HG02852 (cell line): ENCODE measurements around the gene NAT8L.
"Not testable (repeated sequence)": the region's sequence is repeated elsewhere in the genome, so short reads cannot be mapped to it uniquely, and the experiment has no call there.

ENCODE experiments used
- ATAC-seq: cut with Tn5 transposase; IDR thresholded peaks from one replicate; pipeline ENCODE4 v1.9.1; 2021; ENCODE audit warnings: mild to moderate bottlenecking, moderate library complexity; ENCODE audit not compliant: unreplicated experiment

Gene NAT8L, protein sequence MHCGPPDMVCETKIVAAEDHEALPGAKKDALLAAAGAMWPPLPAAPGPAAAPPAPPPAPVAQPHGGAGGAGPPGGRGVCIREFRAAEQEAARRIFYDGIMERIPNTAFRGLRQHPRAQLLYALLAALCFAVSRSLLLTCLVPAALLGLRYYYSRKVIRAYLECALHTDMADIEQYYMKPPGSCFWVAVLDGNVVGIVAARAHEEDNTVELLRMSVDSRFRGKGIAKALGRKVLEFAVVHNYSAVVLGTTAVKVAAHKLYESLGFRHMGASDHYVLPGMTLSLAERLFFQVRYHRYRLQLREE

DNA sequence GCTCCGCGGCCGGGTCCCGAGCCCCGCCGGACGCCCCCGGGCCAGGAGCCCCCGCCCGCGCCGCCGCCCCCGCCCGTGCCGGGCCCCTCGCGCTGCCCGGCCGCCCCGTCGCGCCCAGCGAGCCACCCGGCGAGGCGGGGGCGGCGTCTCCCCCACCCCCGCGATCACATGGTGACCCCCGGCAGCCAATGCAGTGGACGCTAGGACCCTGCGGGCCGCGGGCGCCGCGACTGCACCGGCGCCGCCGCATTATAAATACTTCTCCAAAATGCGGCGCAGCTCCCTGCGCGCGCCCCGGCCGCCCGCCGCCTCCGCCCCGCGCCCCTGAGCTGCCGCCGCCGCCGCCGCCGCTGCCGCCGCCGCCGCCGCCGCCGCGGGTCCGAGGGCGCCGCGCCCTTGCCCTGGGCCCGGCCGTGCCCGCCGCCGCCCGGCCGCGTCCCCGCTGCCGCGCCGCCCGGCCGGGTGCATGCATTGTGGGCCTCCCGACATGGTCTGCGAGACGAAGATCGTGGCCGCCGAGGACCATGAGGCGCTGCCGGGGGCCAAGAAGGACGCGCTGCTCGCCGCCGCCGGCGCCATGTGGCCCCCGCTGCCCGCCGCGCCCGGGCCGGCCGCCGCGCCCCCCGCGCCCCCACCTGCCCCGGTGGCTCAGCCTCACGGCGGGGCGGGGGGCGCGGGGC, at the start of gene NAT8L:
NAT8L (plus strand) TSS at position 282 of the 680 bp plus-strand sequence; CDS start at position 467, 185 bp downstream.
- no peak for ATAC-seq

GRCh38 chr4:2009651-2010233, 49.4 kb upstream of the NAT8L start:
- no peak for ATAC-seq

DNA sequence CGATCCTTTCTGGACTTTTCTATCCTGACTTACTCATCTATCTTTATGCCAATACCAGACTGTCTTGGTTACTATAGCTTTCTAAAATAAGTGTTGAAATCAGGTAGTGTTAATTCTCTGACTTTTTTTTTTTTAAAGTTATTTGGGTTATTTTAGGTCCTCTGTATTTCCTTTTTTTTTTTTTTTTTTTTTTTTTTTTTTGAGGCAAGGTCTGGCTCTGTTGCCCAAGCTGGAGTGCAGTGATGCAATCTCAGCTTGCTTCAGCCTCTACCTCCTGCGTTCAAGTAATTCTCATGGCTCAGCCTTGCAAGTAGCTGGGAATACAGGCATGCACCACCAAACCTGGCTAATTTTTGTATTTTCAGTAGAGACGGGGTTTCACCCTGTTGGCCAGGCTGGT, 47.5 kb upstream of the NAT8L start:
- no peak for ATAC-seq

- ATAC-seq = no peak
Observed at GRCh38 chr4:2015008-2015407, 44.1 kb upstream of the NAT8L start.

DNA sequence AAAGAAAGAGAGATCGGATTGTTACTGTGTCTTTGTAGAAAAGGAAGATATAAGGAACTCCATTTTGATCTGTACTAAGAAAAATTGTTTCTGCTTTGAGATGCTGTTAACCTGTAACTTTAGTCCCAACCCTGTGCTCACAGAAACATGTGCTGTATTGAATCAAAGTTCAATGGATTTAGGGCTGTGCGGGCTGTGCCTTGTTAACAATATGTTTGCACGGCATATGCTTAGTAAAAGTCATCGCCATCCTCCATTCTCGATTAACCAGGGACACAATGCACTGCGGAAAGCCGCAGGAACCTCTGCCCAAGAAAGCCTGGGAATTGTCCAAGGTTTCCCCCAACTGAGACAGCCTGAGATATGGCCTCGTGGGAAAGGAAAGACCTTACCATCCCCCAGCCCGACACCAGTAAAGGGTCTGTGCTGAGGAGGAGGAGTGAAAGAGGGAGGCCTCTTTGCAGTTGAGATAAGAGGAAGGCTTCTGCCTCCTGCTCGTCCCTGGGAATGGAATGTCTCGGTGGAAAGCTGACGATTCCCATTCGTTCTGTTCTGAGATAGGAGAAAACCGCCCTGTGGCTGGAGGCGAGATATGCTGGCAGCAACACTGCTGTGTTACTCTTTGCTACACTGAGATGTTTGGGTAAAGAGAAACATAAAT, 37.6 kb upstream of the NAT8L start:
- ATAC-seq = not testable (repeated sequence)

DNA sequence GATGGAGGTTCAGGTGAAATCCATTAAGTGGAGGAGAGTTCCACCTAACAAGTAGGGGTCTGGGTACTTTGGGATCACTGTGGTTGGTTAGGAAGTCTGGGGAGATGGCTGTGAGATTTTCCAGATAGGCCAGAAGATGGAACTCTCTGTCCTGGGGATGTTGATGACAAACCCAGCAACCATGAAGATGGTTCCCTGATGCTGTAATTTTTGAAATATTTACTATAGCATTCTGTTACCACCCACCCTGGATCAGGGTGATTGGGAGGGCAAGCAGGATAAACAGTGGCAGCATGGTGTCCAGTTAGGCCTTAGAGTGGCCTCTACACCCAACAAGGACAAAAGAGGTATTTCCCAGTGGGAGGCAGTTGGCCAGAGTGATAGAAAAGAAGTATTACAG, 34.4 kb upstream of the NAT8L start:
- no peak for ATAC-seq

DNA sequence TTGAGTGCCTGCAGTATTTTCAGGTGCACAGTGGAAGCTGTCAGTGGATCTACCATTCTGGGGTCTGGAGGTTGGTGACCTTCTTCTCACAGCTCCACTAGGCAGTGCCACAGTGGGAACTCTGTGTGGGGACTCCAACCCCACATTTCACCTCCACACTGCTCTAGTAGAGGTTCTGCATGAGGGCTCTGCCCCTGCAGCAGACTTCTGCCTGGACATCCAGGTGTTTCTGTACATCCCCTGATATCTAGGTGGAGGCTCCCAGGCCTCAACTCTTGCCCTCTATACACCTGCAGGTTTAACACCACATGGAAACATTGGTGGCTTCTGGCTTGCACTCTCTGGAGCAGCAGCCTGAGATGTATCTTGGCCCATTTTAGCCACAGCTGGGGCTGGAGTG, 33.3 kb upstream of the NAT8L start:
- no peak for ATAC-seq

GRCh38 chr4:2027120-2027519, 32.0 kb upstream of the NAT8L start:
- not testable (repeated sequence) for ATAC-seq

- not testable (repeated sequence) for ATAC-seq
Observed at GRCh38 chr4:2031161-2031560, 28.0 kb upstream of the NAT8L start.

GRCh38 chr4:2036327-2036726, 22.8 kb upstream of the NAT8L start:
- ATAC-seq = no peak

GRCh38 chr4:2036866-2037265, 22.3 kb upstream of the NAT8L start:
- ATAC-seq = no peak

DNA sequence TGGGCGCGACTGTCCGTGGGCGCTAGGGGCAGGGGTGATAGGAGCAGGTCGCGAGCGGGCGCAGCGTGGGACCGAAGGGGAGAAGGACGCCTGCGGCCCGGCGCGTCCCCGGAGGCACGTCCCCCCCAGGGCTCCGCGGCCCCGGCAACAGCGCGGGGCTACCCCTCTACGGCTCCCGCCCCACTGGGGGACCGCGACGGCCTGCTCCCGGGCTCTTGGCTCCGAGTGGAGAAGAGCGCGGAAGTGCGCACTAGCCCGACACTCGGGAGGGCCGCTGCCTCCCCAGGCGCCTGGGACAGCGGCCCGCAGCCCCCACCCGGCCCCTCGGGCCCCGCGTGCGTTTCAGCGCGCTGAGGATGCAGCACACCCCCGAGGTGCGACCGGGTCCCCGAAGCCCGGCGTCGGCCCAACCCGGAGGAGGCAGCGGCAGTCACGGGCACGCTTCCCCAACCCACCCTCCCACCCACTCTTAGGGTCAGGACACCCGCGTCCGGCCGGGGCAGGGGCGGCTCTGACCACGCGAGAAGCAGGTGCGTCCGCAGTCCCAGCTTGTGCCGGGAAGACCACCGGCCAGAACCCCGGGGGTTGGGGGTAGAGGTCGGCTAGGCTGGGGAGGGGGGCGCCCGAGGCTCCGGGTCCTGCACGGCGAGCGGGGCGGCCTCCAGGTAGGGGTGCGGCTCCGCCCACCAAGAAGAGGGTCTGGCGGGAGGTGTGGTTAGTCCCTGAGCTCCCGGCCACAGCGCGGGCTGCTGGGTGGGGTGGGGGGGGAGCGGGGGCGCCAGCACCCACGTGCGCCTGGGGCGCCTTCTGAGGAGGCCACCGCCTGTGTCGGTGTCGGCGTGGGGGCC, 18.5 kb upstream of the NAT8L start:
- ATAC-seq = no peak

DNA sequence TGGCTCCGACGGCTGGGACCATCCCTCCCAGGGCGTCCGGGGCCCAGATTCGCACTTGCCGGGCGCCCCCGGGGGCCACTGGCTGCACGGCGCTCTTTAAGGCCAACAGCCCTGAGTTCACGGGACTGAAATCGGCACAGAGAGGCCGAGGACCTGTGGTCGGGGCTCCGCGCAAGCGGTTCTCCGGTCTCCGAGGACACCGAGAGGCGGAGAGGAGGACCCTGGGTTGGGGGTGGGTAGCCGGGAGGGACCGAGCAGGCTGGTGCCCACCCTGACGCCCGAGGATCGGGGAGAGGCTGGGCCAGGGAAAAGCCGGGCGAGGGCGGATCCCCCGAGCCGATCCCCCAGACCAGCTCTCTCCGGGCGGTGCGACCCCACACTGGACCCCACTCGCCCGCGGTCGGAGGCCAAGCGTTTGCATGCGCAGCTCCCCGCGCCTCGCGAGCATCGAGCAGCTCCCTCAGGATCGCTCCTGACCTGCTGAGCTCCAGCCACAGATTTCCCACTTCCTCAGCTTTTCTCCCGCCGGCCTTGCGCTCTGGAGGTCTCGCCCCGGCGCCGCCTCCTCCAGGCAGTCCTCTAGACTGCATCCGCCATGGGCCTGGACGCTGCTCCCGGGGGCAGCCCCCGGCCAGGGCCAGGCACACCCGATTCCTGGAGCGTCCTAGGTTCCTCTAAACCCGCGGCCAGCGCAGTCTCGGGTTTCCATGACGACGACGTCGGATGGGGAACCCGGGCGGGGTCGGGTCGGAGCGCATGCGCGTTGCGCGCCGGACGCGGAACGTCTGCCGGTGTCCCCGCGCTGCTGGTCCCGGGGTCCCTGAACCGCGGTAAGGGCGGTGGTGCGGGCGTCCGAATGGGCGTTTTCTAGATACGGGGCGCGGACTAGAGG, 17.6 kb upstream of the NAT8L start:
- ATAC-seq = peak; percentile 81

GRCh38 chr4:2042204-2042946, 16.8 kb upstream of the NAT8L start:
- peak; percentile 38 for ATAC-seq

DNA sequence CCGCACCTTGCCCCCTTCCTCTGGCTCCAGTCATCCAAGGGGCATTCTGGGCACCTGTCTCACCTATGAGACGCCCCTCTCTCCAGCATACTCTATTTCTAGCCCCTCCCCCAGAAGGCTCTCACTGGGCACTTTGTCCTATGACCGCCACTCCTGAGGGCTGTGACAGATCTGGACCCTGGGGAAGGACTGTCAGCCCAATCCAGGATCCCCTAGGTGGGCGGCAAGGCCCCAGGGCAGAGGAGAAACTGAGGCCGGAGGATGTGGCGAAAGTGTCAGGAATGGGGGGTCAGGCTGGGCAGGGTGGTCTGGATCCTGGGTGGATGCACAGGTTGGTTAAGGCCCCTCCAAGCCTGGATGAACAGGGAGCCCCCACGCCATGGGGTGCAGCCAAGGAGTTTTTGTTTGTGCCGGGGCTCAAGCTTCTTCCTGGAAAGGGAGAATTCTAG, 16.2 kb upstream of the NAT8L start:
- no peak for ATAC-seq

DNA sequence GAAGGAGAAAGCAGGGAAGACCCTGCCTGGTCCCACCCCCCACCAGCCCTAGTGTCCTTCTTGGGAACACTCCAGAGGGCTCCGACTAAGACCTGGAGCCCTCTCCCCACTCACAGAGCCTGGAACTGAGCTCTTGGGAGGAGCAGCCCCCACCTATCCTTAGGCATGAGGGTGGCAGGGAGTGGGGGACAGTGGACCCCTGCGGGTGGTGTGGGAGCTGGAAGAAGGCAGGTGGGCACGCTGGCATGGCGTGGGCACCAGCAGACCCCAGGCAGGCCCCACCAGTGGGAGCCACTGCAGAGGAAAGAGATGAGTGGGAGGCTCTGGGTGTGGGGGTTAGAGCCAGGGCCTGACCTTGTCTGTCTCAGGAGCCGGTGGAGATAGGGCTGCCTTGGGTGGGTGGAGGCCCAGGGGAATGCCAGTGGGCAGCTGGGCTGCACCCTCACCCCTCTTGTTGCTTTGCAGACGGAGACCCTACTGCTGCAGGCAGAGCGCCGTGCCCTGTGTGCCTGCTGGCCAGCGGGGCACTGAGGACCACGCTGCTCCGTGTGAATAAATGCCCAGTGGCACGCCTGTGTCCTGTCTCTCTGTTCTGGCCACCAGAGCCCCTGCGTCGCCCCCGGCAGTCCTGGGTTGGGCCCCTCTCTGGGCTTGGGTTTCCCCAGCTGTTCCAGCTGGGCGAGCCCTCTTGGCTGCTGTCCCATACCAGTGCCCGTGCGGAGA, 15.6 kb upstream of the NAT8L start:
- ATAC-seq = no peak

DNA sequence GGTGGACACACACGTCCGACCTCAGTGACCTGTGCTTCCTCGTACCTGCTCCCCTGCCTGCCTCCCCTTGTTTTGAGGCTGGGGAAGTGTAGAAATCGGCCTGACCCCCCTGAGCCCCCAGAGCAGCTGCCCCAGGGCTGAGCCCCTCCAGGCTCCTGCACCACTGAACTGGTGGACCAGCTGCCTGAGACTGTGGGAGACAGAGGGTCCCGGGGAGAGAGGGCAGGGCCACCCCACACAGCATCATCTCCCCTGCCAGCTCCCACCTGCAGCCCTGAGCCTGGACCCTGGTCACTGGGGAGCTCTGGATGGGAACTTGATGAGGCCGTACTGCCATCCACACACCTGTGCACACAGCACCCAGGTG, 15.0 kb upstream of the NAT8L start:
- no peak for ATAC-seq
